Ovary (tissue), 9 donors: ENCODE results near the gene MGAT5. TPM values are rescaled to one million over a fixed set of nuclear protein-coding genes. Genes with fewer than 3 reads are reported as not detected.

Experiments
- DNase-seq, 5 donors: peaks; one replicate each; pipeline ENCODE4 v3.0.0-alpha.2; 2019 to 2020
- H3K27ac ChIP-seq, 2 donors: fragments of 200-600 bp; one replicate each; pipeline versions ENCODE4 v1.5.1 to v1.8.0; 2019 to 2022
- H3K27me3 ChIP-seq: fragments of 200-600 bp; one replicate; pipeline ENCODE4 v1.8.0; 2022
- H3K36me3 ChIP-seq: fragments of 200-600 bp; sonication (generic); one replicate; pipeline ENCODE4 v1.5.1; 2019
- H3K4me1 ChIP-seq: one replicate; pipeline ENCODE4 v1.8.1; 2013; ENCODE audit warnings: mild to moderate bottlenecking, moderate library complexity; ENCODE audit not compliant: insufficient read depth
- H3K4me3 ChIP-seq: fragments of 200-600 bp; sonication (generic); one replicate; pipeline ENCODE4 v1.5.1; 2017
- H3K9me3 ChIP-seq, 2 donors: fragments of 200-600 bp in 1 of 2; sonication (generic) in 1 of 2; one replicate each; pipeline versions ENCODE4 v1.5.1 to v1.8.1; 2013 to 2019; ENCODE audit warnings: mild to moderate bottlenecking in 1 of 2, moderate library complexity in 1 of 2
- CTCF ChIP-seq, 3 donors: fragments of 450-650 bp in 2 of 3; fragments of 200-600 bp in 1 of 3; IDR thresholded peaks; one replicate each; pipeline versions ENCODE4 v1.5.1 to v1.8.0; 2016 to 2022; ENCODE audit warnings: antibody characterized with exemption in 3 of 3, mild to moderate bottlenecking in 1 of 3
- EP300 ChIP-seq: sonication (generic); formaldehyde crosslinking; IDR thresholded peaks from one replicate; pipeline ENCODE4 v1.6.1; 2017; ENCODE audit warnings: antibody characterized with exemption
- POLR2A ChIP-seq: fragments of 450-650 bp; IDR thresholded peaks from one replicate; pipeline ENCODE4 v1.6.1; 2017; ENCODE audit warnings: antibody characterized with exemption, mild to moderate bottlenecking, moderate library complexity
- WGBS, 3 donors: extraction: QIAGEN DNeasy Blood & Tissue Kit in 1 of 3; methylation state at CpG; one replicate each; pipeline versions ENCODE4 v1.1.5 to v1.1.7; 2013 to 2017; 5-methylcytosine and 5-hydroxymethylcytosine counted together
- intact Hi-C, 4 donors: fragments of 100-400 bp; cut with DNase I; formaldehyde crosslinking; loops; one replicate each; pipeline versions ENCODE4 v1.11.0 to v1.15.1; 2022 to 2023
- polyA plus RNA-seq, 2 donors: library from polyadenylated mRNA; stranded (reverse); fragments of 200-250 nt in 1 of 2; fragments of 350-450 nt in 1 of 2; fragmentation: Illumina TruSeq in 1 of 2; extraction: RNeasy Lipid Tissue Mini Kit (QIAGEN cat#74804) in 1 of 2; gene quantifications; one replicate each; pipeline ENCODE4 v1.2.3, GENCODE V29; 2013 to 2014
- total RNA-seq, 7 donors: library from RNA; depleted of rRNA in 2 of 7; stranded (reverse); fragments of >200 nt in 2 of 7; fragmentation: NEBNext Ultra II Directional in 3 of 7; extraction: Animal tissue kit (Norgen Biotek cat#: 25700) in 3 of 7; gene quantifications; one replicate each; pipeline versions ENCODE4 v1.1.0 to v1.2.4, GENCODE V29; 2016 to 2023
- donor health status: DM: no; HTN: no; CAD: no; lungs with moderate emphysema.
- donor health status: DM: no; HTN: no; CAD: no.
- donor health status: Bipolar disorder and iron deficiency.
- donor health status: DM: yes; HTN: yes; CAD: no.
- donor health status: DM: no; HTN: no; CAD: no.
- donor health status: DM: yes; HTN: yes; CAD: no.

MGAT5 gene
- total and polyA plus RNA-seq, 9 donors = 11.3 to 61.2 (median 32.4) TPM

- Histone ChIP-seq H3K36me3 (no peaks in the 10 kb centered on the region), H3K4me3 (no peak overlapping the region), H3K27me3 (no peaks in the 10 kb centered on the region), H3K9me3 (no peaks in the 10 kb centered on the region), H3K4me1 (peaks cover 4% of the 10 kb centered on the region), H3K27ac (no peak overlapping the region)
- TF ChIP-seq POLR2A = no peak
- TF ChIP-seq EP300 = no peak
- no peak for TF ChIP-seq CTCF (IDR thresholded peaks at IDR 0.05)
- 97 to 100% (median 99%) methylated on average over 3 of the region's 3 CpGs for WGBS, 3 donors
- DNase-seq = no peak
- intact Hi-C loops = no loop called here
Measured at GRCh38 chr2:134354611-134355010, 100.7 kb downstream of the MGAT5 start.

- WGBS, 3 donors = 75 to 97% (median 97%) methylated on average over 3 of the region's 3 CpGs
- intact Hi-C loops = no loop called here
- TF ChIP-seq POLR2A = no peak
- TF ChIP-seq EP300 = no peak
- TF ChIP-seq CTCF (IDR thresholded peaks at IDR 0.05) = no peak
Measured at GRCh38 chr2:134357814-134358213, 103.9 kb downstream of the MGAT5 start.

GRCh38 chr2:134359367-134360081 lies 105.7 kb downstream of the MGAT5 start:
- Histone ChIP-seq H3K36me3 (no peaks in the 10 kb centered on the region), H3K4me1 (peaks cover 10% of the 10 kb centered on the region), H3K27ac (no peak overlapping the region), H3K9me3 (no peaks in the 10 kb centered on the region), H3K27me3 (no peaks in the 10 kb centered on the region), H3K4me3 (no peak overlapping the region)
- DNase-seq = peak in 4 of 5 donors; percentile 35 to 56 (median 52)
- intact Hi-C loops = no loop called here
- no peak for TF ChIP-seq EP300
- TF ChIP-seq CTCF (IDR thresholded peaks at IDR 0.05) = no peak
- TF ChIP-seq POLR2A = no peak
- 24 to 36% (median 35%) methylated on average over 10 of the region's 10 CpGs for WGBS, 3 donors

More at GRCh38 chr2:134357814-134358213, 103.9 kb downstream of the MGAT5 start:
- H3K4me1 ChIP-seq = peaks cover 10% of the 10 kb centered on the region
- H3K27me3 ChIP-seq = no peaks in the 10 kb centered on the region
- no peak overlapping the region for H3K4me3 ChIP-seq
- no peak overlapping the region for H3K27ac ChIP-seq
- H3K36me3 ChIP-seq = no peaks in the 10 kb centered on the region
- no peak for DNase-seq
- H3K9me3 ChIP-seq = no peaks in the 10 kb centered on the region

- Histone ChIP-seq H3K27ac (no peak overlapping the region), H3K9me3 (no peaks in the 10 kb centered on the region), H3K4me3 (no peak overlapping the region), H3K4me1 (peaks cover 10% of the 10 kb centered on the region), H3K27me3 (no peaks in the 10 kb centered on the region), H3K36me3 (no peaks in the 10 kb centered on the region)
- TF ChIP-seq EP300 = no peak
- no peak for TF ChIP-seq POLR2A
- TF ChIP-seq CTCF (IDR thresholded peaks at IDR 0.05) = no peak
- 78 to 82% (median 81%) methylated on average over 10 of the region's 10 CpGs for WGBS, 3 donors
- intact Hi-C loops = no loop called here
- peak in 1 of 5 donors; percentile 20 for DNase-seq
Measured at GRCh38 chr2:134360745-134361487, 107.0 kb downstream of the MGAT5 start.
